Measurements from ENCODE around the gene ATP6V1B1. TPM values are rescaled to one million over a fixed set of nuclear protein-coding genes. Genes with fewer than 3 reads are reported as not detected.

Gene ATP6V1B1
- total RNA-seq, 4 donors from 2014 or later: 0.97 to 1.2 TPM; not detected in 2

GRCh38 chr2:70978341-70979179 is 42.9 kb downstream of the ATP6V1B1 start, which contains the start of gene ANKRD53:
ANKRD53 (plus strand) TSS chr2:70978630; CDS start chr2:70978646, 16 bp downstream.
- DNase-seq: no peak
- peak within 1 kb of the TSS; percentile 59 to 92 (median 89) for H3K27ac ChIP-seq
- WGBS, 2 donors: 0 to 13% methylated on average over 1 to 8 of the region's 67 CpGs
- TF ChIP-seq, protein P1, sequence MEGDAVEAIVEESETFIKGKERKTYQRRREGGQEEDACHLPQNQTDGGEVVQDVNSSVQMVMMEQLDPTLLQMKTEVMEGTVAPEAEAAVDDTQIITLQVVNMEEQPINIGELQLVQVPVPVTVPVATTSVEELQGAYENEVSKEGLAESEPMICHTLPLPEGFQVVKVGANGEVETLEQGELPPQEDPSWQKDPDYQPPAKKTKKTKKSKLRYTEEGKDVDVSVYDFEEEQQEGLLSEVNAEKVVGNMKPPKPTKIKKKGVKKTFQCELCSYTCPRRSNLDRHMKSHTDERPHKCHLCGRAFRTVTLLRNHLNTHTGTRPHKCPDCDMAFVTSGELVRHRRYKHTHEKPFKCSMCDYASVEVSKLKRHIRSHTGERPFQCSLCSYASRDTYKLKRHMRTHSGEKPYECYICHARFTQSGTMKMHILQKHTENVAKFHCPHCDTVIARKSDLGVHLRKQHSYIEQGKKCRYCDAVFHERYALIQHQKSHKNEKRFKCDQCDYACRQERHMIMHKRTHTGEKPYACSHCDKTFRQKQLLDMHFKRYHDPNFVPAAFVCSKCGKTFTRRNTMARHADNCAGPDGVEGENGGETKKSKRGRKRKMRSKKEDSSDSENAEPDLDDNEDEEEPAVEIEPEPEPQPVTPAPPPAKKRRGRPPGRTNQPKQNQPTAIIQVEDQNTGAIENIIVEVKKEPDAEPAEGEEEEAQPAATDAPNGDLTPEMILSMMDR (IDR thresholded peaks at IDR 0.05): no peak
- peak in 1 of 4 donors; percentile 44 for TF ChIP-seq POLR2A (IDR thresholded peaks at IDR 0.05)
- intact Hi-C loops (cut with DNase I): no loop called here
- H3K4me1 ChIP-seq: peaks cover 11 to 35% (median 16%) of the 10 kb centered on the region in 3 donors
- peak within 1 kb of the TSS; percentile 34 to 74 (median 56) for H3K4me3 ChIP-seq
- H3K36me3 ChIP-seq: no peaks in the 10 kb centered on the region
- H3K9me3 ChIP-seq: no peaks in the 10 kb centered on the region
- H3K27me3 ChIP-seq: peaks cover 0 to 3% (median 0%) of the 10 kb centered on the region in 4 donors

- 27% methylated on average over 3 of the region's 19 CpGs; no CpG with 5 or more reads in 1 of the 2 donors for WGBS, 2 donors
- no peaks in the 10 kb centered on the region for H3K36me3 ChIP-seq
- TF ChIP-seq, protein P1 (IDR thresholded peaks at IDR 0.05): no peak
- TF ChIP-seq POLR2A (IDR thresholded peaks at IDR 0.05): no peak
These were observed 43.4 kb downstream of the ATP6V1B1 start for GRCh38 chr2:70979180-70979488.

DNA sequence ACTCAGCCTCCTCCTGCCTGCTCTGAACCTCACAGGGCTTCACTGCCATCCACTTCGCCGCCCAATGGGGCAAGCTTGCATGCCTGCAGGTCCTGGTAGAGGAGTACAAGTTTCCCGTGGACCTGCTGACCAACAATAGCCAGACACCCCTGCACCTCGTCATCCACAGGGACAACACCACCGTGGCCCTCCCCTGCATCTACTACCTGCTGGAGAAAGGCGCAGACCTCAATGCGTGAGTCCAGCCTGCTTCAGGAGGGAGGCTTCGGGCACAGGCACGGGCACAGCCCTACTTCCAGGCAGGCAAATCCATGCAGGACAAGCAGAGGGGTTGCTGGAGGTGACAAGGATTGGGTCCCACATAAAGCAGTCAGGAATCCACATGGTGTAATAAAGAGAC is 43.9 kb downstream of the ATP6V1B1 start:
- H3K4me3 ChIP-seq: peak overlapping the region in 1 of 4 donors; percentile 74
- H3K9me3 ChIP-seq: no peaks in the 10 kb centered on the region
- WGBS, 2 donors: 93% methylated on average over 5 of the region's 9 CpGs; no CpG with 5 or more reads in 1 of the 2 donors
- no peak for DNase-seq
- TF ChIP-seq, protein P1 (IDR thresholded peaks at IDR 0.05): no peak
- no peak for TF ChIP-seq POLR2A (IDR thresholded peaks at IDR 0.05)
- intact Hi-C loops (cut with DNase I): no loop called here
- peaks cover 0 to 2% (median 0%) of the 10 kb centered on the region in 4 donors for H3K27me3 ChIP-seq
- H3K4me1 ChIP-seq: peaks cover 11 to 38% (median 16%) of the 10 kb centered on the region in 3 donors
- no peaks in the 10 kb centered on the region for H3K36me3 ChIP-seq
- peak overlapping the region in 2 of 4 donors; percentile 90 to 92 for H3K27ac ChIP-seq

More at GRCh38 chr2:70979180-70979488, 43.4 kb downstream of the ATP6V1B1 start:
- Histone ChIP-seq H3K9me3 (no peaks in the 10 kb centered on the region), H3K27ac (peak overlapping the region; percentile 59 to 92 (median 89)), H3K4me1 (peaks cover 11 to 35% (median 16%) of the 10 kb centered on the region in 3 donors), H3K4me3 (peak overlapping the region; percentile 34 to 74 (median 56)), H3K27me3 (peaks cover 0 to 3% (median 0%) of the 10 kb centered on the region in 4 donors)
- intact Hi-C loops (cut with DNase I): no loop called here
- DNase-seq: no peak

GRCh38 chr2:70981421-70981820 is 45.7 kb downstream of the ATP6V1B1 start:
- no peaks in the 10 kb centered on the region for H3K9me3 ChIP-seq
- DNase-seq: no peak

More at GRCh38 chr2:70981421-70981820, 45.7 kb downstream of the ATP6V1B1 start:
- H3K36me3 ChIP-seq: peaks cover 0 to 15% (median 0%) of the 10 kb centered on the region in 3 donors
- intact Hi-C loops (cut with DNase I): no loop called here
- no peak overlapping the region for H3K27ac ChIP-seq
- H3K4me1 ChIP-seq: peaks cover 10 to 42% (median 16%) of the 10 kb centered on the region in 3 donors
- H3K4me3 ChIP-seq: no peak overlapping the region
- no peak for TF ChIP-seq POLR2A (IDR thresholded peaks at IDR 0.05)
- TF ChIP-seq, protein P1 (IDR thresholded peaks at IDR 0.05): no peak
- H3K27me3 ChIP-seq: no peaks in the 10 kb centered on the region
- WGBS, 2 donors: 66 to 80% methylated on average over 2 of the region's 2 CpGs

Data from esophagus squamous epithelium (tissue), 5 donors.